GM12878 (cell line): Measurements from ENCODE around the gene CCIN. TPM values are rescaled to one million over a fixed set of nuclear protein-coding genes. Genes with fewer than 3 reads are reported as not detected.

ENCODE experiments used
- ATAC-seq: fragments of 200-7000 bp; cut with Tn5 transposase; 3 replicates; pipeline ENCODE4 v1.9.1; 2020; ENCODE audit warnings: mild to moderate bottlenecking, moderate library complexity
- BruUV-seq: library from RNA; stranded (reverse); fragments of 400-500 nt; replicated peaks from 2 replicates; lab custom pipeline; 2021; lab: Mats Ljungman, UMichigan
- CTCF ChIA-PET: fragments of 300-600 bp; sonication (Branson Sonifier 250); formaldehyde crosslinking; extraction: SDS; loops from one replicate; lab custom pipeline; 2021; ENCODE audit warnings: inconsistent platforms; lab: Yijun Ruan, JAX
- POLR2A ChIA-PET: fragments of 350-600 bp; formaldehyde crosslinking; extraction: SDS; loops from one replicate; lab custom pipeline; 2021; ENCODE audit warnings: inconsistent platforms; lab: Charles Lee
- RAD21 ChIA-PET: fragments of 300-600 bp; sonication (Branson Sonifier 250); formaldehyde crosslinking; loops from one replicate; lab custom pipeline; 2023; ENCODE audit warnings: antibody characterized with exemption; ENCODE audit not compliant: unreplicated experiment; lab: Charles Lee
- SMC1A ChIA-PET: fragments of 300-600 bp; sonication (Branson Sonifier 250); formaldehyde crosslinking; loops from one replicate; lab custom pipeline; 2023; ENCODE audit not compliant: unreplicated experiment, uncharacterized antibody; lab: Charles Lee
- DNase-seq: peaks from one replicate; pipeline ENCODE4 v3.0.0-alpha.2; 2011; ENCODE audit warnings: low read depth, low spot score
- FAIRE-seq: peaks from 3 replicates; lab custom pipeline; 2011; peaks lifted over from hg19 to GRCh38; lab: Jason Lieb, UNC
- H2AFZ ChIP-seq: 2 replicates; pipeline ENCODE4 v1.6.0; 2011; ENCODE audit warnings: low read depth, low read length, control low read depth; ENCODE audit not compliant: control insufficient read depth
- H3K27ac ChIP-seq: 2 replicates; pipeline ENCODE4 v1.5.1; 2011; ENCODE audit warnings: control low read depth; ENCODE audit not compliant: control insufficient read depth, insufficient read depth
- H3K27me3 ChIP-seq, 2 experiments: replicated peaks in 1 of 2; 2 replicates each; pipeline versions ENCODE4 v1.6.0 to v1.6.1; 2011; ENCODE audit warnings: low read length in 1 of 2; ENCODE audit not compliant: control insufficient read depth in 2 of 2, insufficient read depth in 2 of 2
- H3K36me3 ChIP-seq, 2 experiments: 2 replicates each; pipeline ENCODE4 v1.5.1; 2011; ENCODE audit warnings: low read length in 1 of 2; ENCODE audit not compliant: control insufficient read depth in 2 of 2, insufficient read depth in 2 of 2
- H3K4me1 ChIP-seq: 2 replicates; pipeline ENCODE4 v1.6.1; 2011; ENCODE audit warnings: mild to moderate bottlenecking, low read length, moderate library complexity, mixed read lengths; ENCODE audit not compliant: control insufficient read depth, insufficient read depth
- H3K4me2 ChIP-seq: 2 replicates; pipeline ENCODE4 v1.6.0; 2011; ENCODE audit warnings: control low read depth; ENCODE audit not compliant: control insufficient read depth, insufficient read depth
- H3K4me3 ChIP-seq: fragments of 200-600 bp; sonication (generic); 2 replicates; pipeline ENCODE4 v1.5.1; 2016
- H3K79me2 ChIP-seq: 2 replicates; pipeline ENCODE4 v1.6.0; 2011; ENCODE audit warnings: low read length; ENCODE audit not compliant: control insufficient read depth, insufficient read depth
- H3K9ac ChIP-seq: 2 replicates; pipeline ENCODE4 v1.8.0; 2011; ENCODE audit warnings: low read length, control low read depth, mixed read lengths; ENCODE audit not compliant: control insufficient read depth, insufficient read depth
- H3K9me3 ChIP-seq: replicated peaks from 3 replicates; pipeline ENCODE4 v1.5.1; 2011; ENCODE audit warnings: mild to moderate bottlenecking, low read length; ENCODE audit not compliant: control insufficient read depth, insufficient read depth
- H4K20me1 ChIP-seq: 2 replicates; pipeline ENCODE4 v1.6.0; 2011; ENCODE audit not compliant: control insufficient read depth, insufficient read depth
- BCLAF1 ChIP-seq: fragments of 450-650 bp; IDR thresholded peaks from 2 replicates; pipeline ENCODE4 v1.6.1; 2017; ENCODE audit warnings: antibody characterized with exemption, mild to moderate bottlenecking, moderate library complexity
- CHD2 ChIP-seq: IDR thresholded peaks from 2 replicates; pipeline ENCODE4 v1.6.1; 2011; ENCODE audit warnings: low read depth, low read length, improper control_type of control experiment, borderline replicate concordance
- DPF2 ChIP-seq: fragments of 450-650 bp; IDR thresholded peaks from 2 replicates; pipeline ENCODE4 v1.6.1; 2017; ENCODE audit warnings: mild to moderate bottlenecking
- EED ChIP-seq: sonication (generic); IDR thresholded peaks from 2 replicates; pipeline ENCODE4 v1.6.1; 2016; ENCODE audit warnings: antibody characterized with exemption, low read depth
- EGR1 ChIP-seq, 2 experiments: IDR thresholded peaks; 1 replicate in 1 of 2; 2 replicates in 1 of 2; pipeline ENCODE4 v1.6.1; 2011 to 2012; ENCODE audit warnings: low read depth in 2 of 2, low read length in 2 of 2, borderline replicate concordance in 1 of 2, mild to moderate bottlenecking in 1 of 2, moderate library complexity in 1 of 2
- EP300 ChIP-seq, 2 experiments: fragments of 150-350 bp in 1 of 2; IDR thresholded peaks; 2 replicates each; pipeline ENCODE4 v1.6.1; 2011 to 2012; ENCODE audit warnings: low read depth in 2 of 2, low read length in 2 of 2, borderline replicate concordance in 1 of 2, improper control_type of control experiment in 1 of 2, inconsistent platforms in 1 of 2; ENCODE audit not compliant: control insufficient read depth in 1 of 2
- ESRRA ChIP-seq: IDR thresholded peaks from 2 replicates; pipeline ENCODE4 v1.6.1; 2012; ENCODE audit warnings: mild to moderate bottlenecking, low read length, improper control_type of control experiment
- IKZF1 ChIP-seq: fragments of 450-650 bp; conservative IDR thresholded peaks from 2 replicates; pipeline ENCODE4 v1.6.1; 2017; ENCODE audit warnings: antibody characterized with exemption, mild to moderate bottlenecking
- MXI1 ChIP-seq: fragments of 150-350 bp; IDR thresholded peaks from 2 replicates; pipeline ENCODE4 v1.6.1; 2011; ENCODE audit warnings: low read depth, mild to moderate bottlenecking, inconsistent platforms, low read length, improper control_type of control experiment
- NFIC ChIP-seq: IDR thresholded peaks from 2 replicates; pipeline ENCODE4 v1.6.1; 2012; ENCODE audit warnings: low read depth, mild to moderate bottlenecking, inconsistent platforms, low read length, moderate library complexity
- SREBF1 ChIP-seq: IDR thresholded peaks from 2 replicates; pipeline ENCODE4 v1.6.1; 2012; ENCODE audit warnings: mild to moderate bottlenecking, low read length
- SRF ChIP-seq, 2 experiments: IDR thresholded peaks; 2 replicates each; pipeline ENCODE4 v1.6.1; 2011; ENCODE audit warnings: low read depth in 2 of 2, low read length in 2 of 2, mild to moderate bottlenecking in 1 of 2, moderate library complexity in 1 of 2
- SUZ12 ChIP-seq: fragments of 200-600 bp; sonication (generic); IDR thresholded peaks from one replicate; pipeline ENCODE4 v1.6.1; 2018; ENCODE audit warnings: antibody characterized with exemption, mild to moderate bottlenecking; ENCODE audit not compliant: unreplicated experiment
- ZNF274 ChIP-seq: IDR thresholded peaks from one replicate; pipeline ENCODE4 v1.8.0; 2011; ENCODE audit not compliant: insufficient read length, insufficient read depth
- ZNF687 ChIP-seq: fragments of 450-650 bp; IDR thresholded peaks from 2 replicates; pipeline ENCODE4 v1.6.1; 2017; ENCODE audit warnings: mild to moderate bottlenecking, moderate library complexity
- WGBS: methylation state at CpG from one replicate; pipeline ENCODE4 v1.1.6; 2016; ENCODE audit warnings: low lambda C conversion rate; ENCODE audit not compliant: insufficient replicate concordance, insufficient coverage; ENCODE audit errors: missing lambda C conversion rate; 5-methylcytosine and 5-hydroxymethylcytosine counted together
- in situ Hi-C: fragments of 300-500 bp; cut with MboI; formaldehyde crosslinking; loops from 9 replicates; pipeline ENCODE4 v1.14.3; 2018; ENCODE audit warnings: mixed read lengths
- intact Hi-C: fragments of 100-400 bp; cut with micrococcal nuclease; formaldehyde crosslinking; loops from one replicate; pipeline ENCODE4 v1.14.2; 2022; ENCODE audit not compliant: unreplicated experiment
- polyA plus RNA-seq, 11 experiments: library from polyadenylated mRNA; depleted of rRNA in 4 of 11; unstranded in 6 of 11; stranded (reverse) in 5 of 11; fragments of >200 nt; fragmentation: Nextera tagmentation in 4 of 11; fragmentation: Illumina TruSeq in 1 of 11; extraction: Ambion mirVana in 4 of 11; extraction: Trizol in 1 of 11; gene quantifications; 1 replicate in 1 of 11; 2 replicates in 10 of 11; pipeline versions ENCODE4 v1.2.1 to v1.2.3, GENCODE V29; 2011 to 2016; ENCODE audit warnings: inconsistent platforms in 2 of 11, missing spikeins in 2 of 11, low read depth in 1 of 11
- total RNA-seq, 4 experiments: library from RNA; depleted of rRNA in 3 of 4; stranded (reverse); fragments of >200 nt in 3 of 4; fragmentation: Illumina TruSeq in 1 of 4; extraction: Trizol in 1 of 4; gene quantifications; 2 replicates each; pipeline versions ENCODE4 v1.2.1 to v1.2.3, GENCODE V29; 2013 to 2021

The CCIN gene
- total and polyA plus RNA-seq, 10 of the 15 experiments (the other 5 are each of a cell fraction or from before 2014, with no cell fraction given): not detected

- no peaks in the 10 kb centered on the region for H3K79me2 ChIP-seq
- in situ Hi-C loops: no loop called here
- no TSS peak for BruUV-seq
- no peak overlapping the region for H2AFZ ChIP-seq
- H3K36me3 ChIP-seq: peaks cover 23 to 42% of the 10 kb centered on the region in 2 experiments
- no peak overlapping the region for H3K4me2 ChIP-seq
- CTCF ChIA-PET: no interaction called here
- intact Hi-C loops: no loop called here
- no peak for TF ChIP-seq NFIC
- TF ChIP-seq SREBF1: no peak
- no peak for TF ChIP-seq ZNF274
- TF ChIP-seq ZNF687: no peak
- TF ChIP-seq EED: no peak
- TF ChIP-seq MXI1: no peak
- no peak for TF ChIP-seq SRF (IDR thresholded peaks at IDR 0.05; ENCODE audit: low read depth in 2 of 2, low read length in 2 of 2)
- TF ChIP-seq DPF2: no peak
- TF ChIP-seq EGR1 (IDR thresholded peaks at IDR 0.05; ENCODE audit: borderline replicate concordance in 1 of 2, low read depth in 2 of 2, low read length in 2 of 2): no peak
- TF ChIP-seq EP300 (IDR thresholded peaks at IDR 0.05; ENCODE audit: borderline replicate concordance in 1 of 2, control insufficient read depth in 1 of 2, low read depth in 2 of 2, low read length in 2 of 2): no peak
- no peak for TF ChIP-seq SUZ12
- TF ChIP-seq CHD2: no peak
- TF ChIP-seq BCLAF1: no peak
- TF ChIP-seq ESRRA: no peak
- TF ChIP-seq IKZF1: no peak
- DNase-seq (no peak), FAIRE-seq (no peak), ATAC-seq (no peak)
- no peaks in the 10 kb centered on the region for H3K4me1 ChIP-seq
- peaks cover 2% of the 10 kb centered on the region; the same call in 1 of the 3 replicates for H3K9me3 ChIP-seq
- H4K20me1 ChIP-seq: no peaks in the 10 kb centered on the region
- H3K27ac ChIP-seq: no peak overlapping the region
- SMC1A ChIA-PET: interaction anchor here (0.5 kb wide), 1 partner anchor 1244 kb away, joined by 3 read pairs; no protein-coding TSS in a partner anchor
- no peaks in the 10 kb centered on the region for H3K27me3 ChIP-seq
- POLR2A ChIA-PET: no interaction called here
- WGBS: 84% methylated on average over 7 of the region's 7 CpGs
- H3K9ac ChIP-seq: no peak overlapping the region
- RAD21 ChIA-PET: no interaction called here
- H3K4me3 ChIP-seq: no peak overlapping the region
Measured at GRCh38 chr9:36218411-36218901, 49.3 kb downstream of the CCIN start.
